ENCODE data around the gene PIK3C2A.

- TF ChIP-seq CTCF (IDR thresholded peaks at IDR 0.05; ENCODE audit: insufficient read depth, low read length) (no peak), REST (IDR thresholded peaks at IDR 0.05; ENCODE audit: insufficient replicate concordance, low read depth) (no peak), SPI1 (IDR thresholded peaks at IDR 0.05; ENCODE audit: borderline replicate concordance, low read depth) (no peak), POLR2AphosphoS5 (IDR thresholded peaks at IDR 0.05; ENCODE audit: low read depth) (no peak), GABPA (IDR thresholded peaks at IDR 0.05; ENCODE audit: low read depth) (no peak)
Observed at GRCh38 chr11:17229481-17230152, 21.8 kb upstream of the PIK3C2A start.

Measured in HL-60 (cell line).